Endothelial cell of umbilical vein (primary cell): ENCODE results near the gene ZDHHC14.

Experiments
- CTCF ChIP-seq, 2 donors: IDR thresholded peaks; 1 replicate in 1 of 2; 2 replicates in 1 of 2; pipeline ENCODE4 v1.5.1; 2011; ENCODE audit warnings: low read length in 2 of 2, mild to moderate bottlenecking in 2 of 2, moderate library complexity in 2 of 2, control low read depth in 1 of 2, inconsistent platforms in 1 of 2, low read depth in 1 of 2; ENCODE audit not compliant: insufficient read depth in 1 of 2; ENCODE audit errors: extremely low read depth in 1 of 2
- EZH2 ChIP-seq: IDR thresholded peaks from 2 replicates; pipeline ENCODE4 v1.6.1; 2012; ENCODE audit warnings: borderline replicate concordance, low read depth, mild to moderate bottlenecking, moderate library complexity, low read length, inconsistent platforms; ENCODE audit not compliant: severe bottlenecking
- POLR2A ChIP-seq: IDR thresholded peaks from 2 replicates; pipeline ENCODE4 v1.6.1; 2012; ENCODE audit warnings: low read depth, mild to moderate bottlenecking, control low read depth, low read length
- POLR2AphosphoS5 ChIP-seq: IDR thresholded peaks from 2 replicates; pipeline ENCODE4 v1.6.1; 2012; ENCODE audit warnings: low read depth, mild to moderate bottlenecking, control low read depth, low read length, moderate library complexity; ENCODE audit not compliant: insufficient read depth

GRCh38 chr6:157361886-157362285 is 19.1 kb upstream of the ZDHHC14 start:
- TF ChIP-seq EZH2: no peak
- no peak for TF ChIP-seq CTCF (IDR thresholded peaks at IDR 0.05; ENCODE audit: extremely low read depth in 1 of 2, insufficient read depth in 1 of 2, low read depth in 1 of 2, low read length in 2 of 2)
- TF ChIP-seq POLR2AphosphoS5: no peak
- TF ChIP-seq POLR2A: no peak
